ENCODE results near the gene SNCAIP. TPM values are rescaled to one million over a fixed set of nuclear protein-coding genes. Genes with fewer than 3 reads are reported as not detected.

SNCAIP gene
- total and polyA plus RNA-seq, 9 of the 15 experiments (the other 6 are each of a cell fraction or from before 2014, with no cell fraction given) = 0.04 TPM; not detected in 8

DNA sequence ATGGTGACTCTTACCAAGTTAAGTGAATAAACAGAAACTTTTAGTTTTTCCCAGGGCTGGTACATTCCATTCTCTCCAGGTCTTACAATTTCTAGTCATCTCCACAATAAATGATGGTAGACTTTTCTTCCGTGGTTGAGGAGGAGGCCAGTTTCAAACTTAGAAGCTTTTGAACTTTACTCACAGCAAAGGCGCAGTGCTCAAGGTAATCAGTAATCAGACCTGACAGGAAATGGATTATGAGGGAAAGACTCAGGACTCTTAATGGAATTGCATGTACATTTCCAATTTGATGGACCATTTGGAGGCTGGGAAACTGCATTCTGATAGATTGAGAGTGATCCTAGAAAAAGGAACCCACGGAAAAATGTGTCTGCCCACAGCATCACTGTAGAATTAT, 93.7 kb downstream of the SNCAIP start:
- no peaks in the 10 kb centered on the region for H3K9me1 ChIP-seq (ENCODE audit: control insufficient read depth, insufficient read depth, low read length)
- ATAC-seq (no peak), DNase-seq (ENCODE audit: extremely low read depth in 1 of 4, low spot score in 3 of 4) (no peak), FAIRE-seq (no peak)
- TF ChIP-seq FOXJ3 (CRISPR knock-in tag; IDR thresholded peaks at IDR 0.05) = no peak
- TF ChIP-seq, protein P1, sequence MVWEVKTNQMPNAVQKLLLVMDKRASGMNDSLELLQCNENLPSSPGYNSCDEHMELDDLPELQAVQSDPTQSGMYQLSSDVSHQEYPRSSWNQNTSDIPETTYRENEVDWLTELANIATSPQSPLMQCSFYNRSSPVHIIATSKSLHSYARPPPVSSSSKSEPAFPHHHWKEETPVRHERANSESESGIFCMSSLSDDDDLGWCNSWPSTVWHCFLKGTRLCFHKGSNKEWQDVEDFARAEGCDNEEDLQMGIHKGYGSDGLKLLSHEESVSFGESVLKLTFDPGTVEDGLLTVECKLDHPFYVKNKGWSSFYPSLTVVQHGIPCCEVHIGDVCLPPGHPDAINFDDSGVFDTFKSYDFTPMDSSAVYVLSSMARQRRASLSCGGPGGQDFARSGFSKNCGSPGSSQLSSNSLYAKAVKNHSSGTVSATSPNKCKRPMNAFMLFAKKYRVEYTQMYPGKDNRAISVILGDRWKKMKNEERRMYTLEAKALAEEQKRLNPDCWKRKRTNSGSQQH (CRISPR knock-in tag; IDR thresholded peaks at IDR 0.05) = no peak
- no peak overlapping the region for H3K9ac ChIP-seq (ENCODE audit: insufficient read depth in 1 of 2, low read depth in 2 of 2, low read length in 2 of 2)
- no peak overlapping the region for H2AFZ ChIP-seq (ENCODE audit: low read depth, low read length)
- H3K27ac ChIP-seq (ENCODE audit: extremely low read depth, low read depth, low read length) = no peak overlapping the region
- H3K9me3 ChIP-seq (replicated peaks; ENCODE audit: control insufficient read depth, insufficient read depth, low read depth, low read length) = no peaks in the 10 kb centered on the region
- H3K4me3 ChIP-seq = no peak overlapping the region
- BruUV-seq (replicated peaks) = no TSS peak
- no peaks in the 10 kb centered on the region for H3K36me3 ChIP-seq (ENCODE audit: control insufficient read depth, insufficient read depth, low read length)
- no peaks in the 10 kb centered on the region for H3K79me2 ChIP-seq (ENCODE audit: control insufficient read depth, insufficient read depth, low read length)
- in situ Hi-C loops (cut with MboI) = no loop called here
- no peaks in the 10 kb centered on the region; a peak in 3 of 5 replicates for H3K27me3 ChIP-seq (ENCODE audit: control insufficient read depth in 2 of 2, insufficient read depth in 2 of 2, low read length in 2 of 2)
- WGBS (ENCODE audit: insufficient coverage, low coverage, missing lambda C conversion rate) = 0% methylated on average over 3 of the region's 3 CpGs
- no peaks in the 10 kb centered on the region for H4K20me1 ChIP-seq (replicated peaks; ENCODE audit: control insufficient read depth, insufficient read depth, low read length)
- H3K4me1 ChIP-seq (replicated peaks in 1 of 2; ENCODE audit: control insufficient read depth in 2 of 2, insufficient read depth in 2 of 2, low read length in 2 of 2) = no peaks in the 10 kb centered on the region
- CTCF ChIA-PET (ENCODE audit: low intra/inter-chr PET ratio) = no interaction called here
- H3K4me2 ChIP-seq (ENCODE audit: insufficient read depth, low read length) = no peak overlapping the region
- POLR2A ChIA-PET = no interaction called here
- intact Hi-C loops (cut with micrococcal nuclease) = no loop called here

DNA sequence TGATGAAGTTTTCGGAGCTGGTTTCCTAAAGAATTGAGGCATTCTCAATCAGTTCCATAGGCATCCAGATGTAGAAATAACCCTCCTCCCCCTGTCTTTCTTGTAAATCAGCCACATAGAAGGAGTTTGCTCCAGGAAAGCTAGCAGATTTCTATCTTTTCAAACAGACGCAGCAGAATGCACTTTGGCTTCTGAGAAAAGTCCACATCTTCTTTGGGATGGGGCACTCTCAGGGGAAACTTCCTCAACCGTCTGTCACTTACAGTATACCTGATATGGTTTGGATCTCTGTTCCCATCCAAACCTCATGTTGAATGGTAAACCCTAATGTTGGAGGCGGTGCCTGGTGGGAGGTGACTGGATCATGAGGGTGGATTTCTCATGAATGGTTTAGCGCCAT, 94.1 kb downstream of the SNCAIP start:
- intact Hi-C loops (cut with micrococcal nuclease) = no loop called here
- no peak overlapping the region for H2AFZ ChIP-seq (ENCODE audit: low read depth, low read length)
- H3K4me3 ChIP-seq = no peak overlapping the region
- TF ChIP-seq ZBTB17 (CRISPR knock-in tag; IDR thresholded peaks at IDR 0.05) = no peak
- TF ChIP-seq FIP1L1 (IDR thresholded peaks at IDR 0.05; ENCODE audit: low read depth, low read length, poor library complexity, severe bottlenecking) = no peak
- no peak for TF ChIP-seq SIRT6 (IDR thresholded peaks at IDR 0.05; ENCODE audit: low read depth, low read length)
- no peak for TF ChIP-seq HSF4 (CRISPR knock-in tag; IDR thresholded peaks at IDR 0.05; ENCODE audit: borderline replicate concordance)
- no peak for TF ChIP-seq FOXK1 (CRISPR knock-in tag; IDR thresholded peaks at IDR 0.05; ENCODE audit: borderline replicate concordance)
- FAIRE-seq (no peak), ATAC-seq (no peak), DNase-seq (ENCODE audit: extremely low read depth in 1 of 4, low spot score in 3 of 4) (no peak)
- no peaks in the 10 kb centered on the region for H3K79me2 ChIP-seq (ENCODE audit: control insufficient read depth, insufficient read depth, low read length)
- no peaks in the 10 kb centered on the region; a peak in 3 of 5 replicates for H3K27me3 ChIP-seq (ENCODE audit: control insufficient read depth in 2 of 2, insufficient read depth in 2 of 2, low read length in 2 of 2)
- WGBS (ENCODE audit: insufficient coverage, low coverage, missing lambda C conversion rate) = 2% methylated on average over 5 of the region's 5 CpGs
- H3K9me3 ChIP-seq (replicated peaks; ENCODE audit: control insufficient read depth, insufficient read depth, low read depth, low read length) = no peaks in the 10 kb centered on the region
- no peak overlapping the region for H3K9ac ChIP-seq (ENCODE audit: insufficient read depth in 1 of 2, low read depth in 2 of 2, low read length in 2 of 2)
- no TSS peak for BruUV-seq (replicated peaks)
- no peaks in the 10 kb centered on the region for H3K4me1 ChIP-seq (replicated peaks in 1 of 2; ENCODE audit: control insufficient read depth in 2 of 2, insufficient read depth in 2 of 2, low read length in 2 of 2)
- ChIA-PET CTCF (ENCODE audit: low intra/inter-chr PET ratio) (no interaction called here), POLR2A (no interaction called here)
- in situ Hi-C loops (cut with MboI) = no loop called here
- H3K4me2 ChIP-seq (ENCODE audit: insufficient read depth, low read length) = no peak overlapping the region
- no peaks in the 10 kb centered on the region for H3K9me1 ChIP-seq (ENCODE audit: control insufficient read depth, insufficient read depth, low read length)
- H3K36me3 ChIP-seq (ENCODE audit: control insufficient read depth, insufficient read depth, low read length) = no peaks in the 10 kb centered on the region
- no peaks in the 10 kb centered on the region for H4K20me1 ChIP-seq (replicated peaks; ENCODE audit: control insufficient read depth, insufficient read depth, low read length)
- no peak overlapping the region for H3K27ac ChIP-seq (ENCODE audit: extremely low read depth, low read depth, low read length)
